Stimulated activated CD4-positive, alpha-beta T cell treated with anti-CD3 and anti-CD28 coated beads, Interleukin-1b, Interleukin-23, amount 100 ng/mL, for 4 hours (primary cell): Measurements from ENCODE around the gene PCED1B.
"Not testable (repeated sequence)": the region's sequence is repeated elsewhere in the genome, so short reads cannot be mapped to it uniquely, and the experiment has no call there.

Source experiments
- DNase-seq, 2 donors: peaks; one replicate each; pipeline ENCODE4 v3.0.0-alpha.2; 2020; ENCODE audit warnings: low read depth in 2 of 2

Gene PCED1B

GRCh38 chr12:47272412-47273190 lies 193.2 kb downstream of the PCED1B start:
- no peak for DNase-seq

GRCh38 chr12:47273191-47273626 lies 193.8 kb downstream of the PCED1B start:
- DNase-seq = no peak

- DNase-seq = no peak
These were observed 195.3 kb downstream of the PCED1B start for GRCh38 chr12:47274760-47275159.

- no peak for DNase-seq
These were observed 196.8 kb downstream of the PCED1B start for GRCh38 chr12:47276253-47276620.

- peak in 1 of 2 donors; percentile 32 for DNase-seq
These were observed 197.3 kb downstream of the PCED1B start for GRCh38 chr12:47276621-47277309.

GRCh38 chr12:47277972-47278448 lies 198.6 kb downstream of the PCED1B start:
- no peak for DNase-seq

GRCh38 chr12:47279758-47280157 lies 200.3 kb downstream of the PCED1B start:
- not testable (repeated sequence) for DNase-seq

GRCh38 chr12:47280543-47281300 lies 201.3 kb downstream of the PCED1B start:
- no peak for DNase-seq

- no peak for DNase-seq
These were observed 202.3 kb downstream of the PCED1B start for GRCh38 chr12:47281667-47282171.

GRCh38 chr12:47282206-47282605 lies 202.8 kb downstream of the PCED1B start:
- DNase-seq = no peak
